Esophagus muscularis mucosa (tissue), 3 donors: ENCODE data around the gene PLPP2.

Experiments
- POLR2AphosphoS5 ChIP-seq, 2 donors: sonication (generic); formaldehyde crosslinking; IDR thresholded peaks; one replicate each; pipeline ENCODE4 v1.6.1; 2017; ENCODE audit warnings: antibody characterized with exemption in 2 of 2
- TF ChIP-seq, protein P1 (sequence below), 3 experiments: fragments of 200-600 bp in 2 of 3; fragments of 450-650 bp in 1 of 3; sonication (generic) in 2 of 3; IDR thresholded peaks; one replicate each; pipeline ENCODE4 v1.5.1; 2017 to 2019; ENCODE audit warnings: antibody characterized with exemption in 3 of 3, mild to moderate bottlenecking in 2 of 3, moderate library complexity in 1 of 3

DNA sequence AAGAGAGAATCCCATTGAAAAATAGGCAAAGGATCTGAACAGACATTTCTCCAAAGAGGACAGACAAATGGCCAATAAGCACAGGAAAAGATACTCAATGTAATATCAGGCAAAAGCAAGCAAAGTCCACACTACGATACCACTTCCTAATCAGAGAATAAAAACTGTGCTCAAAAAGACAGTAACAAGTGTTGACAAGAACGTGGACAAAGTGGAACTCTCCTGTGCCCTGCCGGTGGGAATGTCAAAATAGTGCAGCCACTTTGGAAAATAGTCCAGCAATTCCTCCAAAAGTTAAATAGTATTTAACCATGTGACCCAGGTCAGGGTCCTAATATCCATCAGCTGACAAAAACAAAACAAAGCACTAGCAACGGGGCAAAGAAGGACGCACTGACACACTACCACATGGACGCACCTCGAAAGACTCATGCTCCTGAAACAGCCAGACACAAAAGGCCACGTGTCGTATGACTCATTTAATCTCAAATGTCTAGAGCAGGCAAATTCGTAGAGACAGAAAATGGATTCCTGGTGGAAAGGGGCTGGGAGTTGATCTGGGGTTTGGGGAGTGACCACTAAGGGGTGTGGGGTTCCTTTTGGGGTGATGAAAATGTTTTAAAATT is 48.2 kb upstream of the PLPP2 start:
- TF ChIP-seq, protein P1, sequence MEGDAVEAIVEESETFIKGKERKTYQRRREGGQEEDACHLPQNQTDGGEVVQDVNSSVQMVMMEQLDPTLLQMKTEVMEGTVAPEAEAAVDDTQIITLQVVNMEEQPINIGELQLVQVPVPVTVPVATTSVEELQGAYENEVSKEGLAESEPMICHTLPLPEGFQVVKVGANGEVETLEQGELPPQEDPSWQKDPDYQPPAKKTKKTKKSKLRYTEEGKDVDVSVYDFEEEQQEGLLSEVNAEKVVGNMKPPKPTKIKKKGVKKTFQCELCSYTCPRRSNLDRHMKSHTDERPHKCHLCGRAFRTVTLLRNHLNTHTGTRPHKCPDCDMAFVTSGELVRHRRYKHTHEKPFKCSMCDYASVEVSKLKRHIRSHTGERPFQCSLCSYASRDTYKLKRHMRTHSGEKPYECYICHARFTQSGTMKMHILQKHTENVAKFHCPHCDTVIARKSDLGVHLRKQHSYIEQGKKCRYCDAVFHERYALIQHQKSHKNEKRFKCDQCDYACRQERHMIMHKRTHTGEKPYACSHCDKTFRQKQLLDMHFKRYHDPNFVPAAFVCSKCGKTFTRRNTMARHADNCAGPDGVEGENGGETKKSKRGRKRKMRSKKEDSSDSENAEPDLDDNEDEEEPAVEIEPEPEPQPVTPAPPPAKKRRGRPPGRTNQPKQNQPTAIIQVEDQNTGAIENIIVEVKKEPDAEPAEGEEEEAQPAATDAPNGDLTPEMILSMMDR (IDR thresholded peaks at IDR 0.05): no peak
- TF ChIP-seq POLR2AphosphoS5 (IDR thresholded peaks at IDR 0.05): no peak
